HCT116 (cell line): ENCODE results near the gene TAS2R41. TPM values are rescaled to one million over a fixed set of nuclear protein-coding genes. Genes with fewer than 3 reads are reported as not detected.

Experiments
- ATAC-seq: fragments of 200-7000 bp; cut with Tn5 transposase; 2 replicates; pipeline ENCODE4 v1.9.1; 2020; ENCODE audit warnings: mild to moderate bottlenecking, moderate library complexity
- BruUV-seq: library from RNA; stranded (reverse); fragments of 400-500 nt; replicated peaks from 2 replicates; lab custom pipeline; 2021; lab: Mats Ljungman, UMichigan
- CTCF ChIA-PET: fragments of 300-600 bp; sonication (Branson Sonifier 250); formaldehyde crosslinking; loops from one replicate; lab custom pipeline; 2021; ENCODE audit warnings: antibody characterized with exemption; lab: Charles Lee
- POLR2A ChIA-PET: fragments of 300-600, 350-600 bp; sonication (Branson Sonifier 250); formaldehyde crosslinking; loops from one replicate; lab custom pipeline; 2021; ENCODE audit warnings: antibody characterized with exemption; lab: Charles Lee
- RAD21 ChIA-PET, 2 experiments: fragments of 300-600 bp; sonication (Branson Sonifier 250); formaldehyde crosslinking; loops; one replicate each; lab custom pipeline; 2023; ENCODE audit warnings: low total read pairs in 2 of 2; ENCODE audit not compliant: uncharacterized antibody in 2 of 2, unreplicated experiment in 2 of 2, low non-redundant PET in 1 of 2; lab: Charles Lee
- DNase-seq: peaks from one replicate; pipeline ENCODE4 v3.0.0-alpha.2; 2010; ENCODE audit warnings: low read depth, low spot score
- H2AFZ ChIP-seq: fragments of 200-600 bp; shearing (Covaris generic), sonication (generic); 2 replicates; pipeline ENCODE4 v1.6.1; 2017; ENCODE audit warnings: low read depth, mixed run types, mixed read lengths, antibody characterized with exemption, low read length; ENCODE audit not compliant: poor library complexity, severe bottlenecking
- H3K27ac ChIP-seq: 2 replicates; pipeline ENCODE4 v1.5.1; 2012; ENCODE audit warnings: low read depth, low read length
- H3K27me3 ChIP-seq: fragments of 200-600 bp; sonication (generic); 2 replicates; pipeline ENCODE4 v1.6.1; 2016; ENCODE audit warnings: mixed run types, low read length, mixed read lengths; ENCODE audit not compliant: insufficient read depth
- H3K36me3 ChIP-seq, 2 experiments: fragments of 200-500 bp in 1 of 2; fragments of 200-600 bp in 1 of 2; sonication (Bioruptor generic) in 1 of 2; sonication (generic) in 1 of 2; 2 replicates each; pipeline versions ENCODE4 v1.5.1 to v1.6.1; 2014 to 2016; ENCODE audit warnings: low read length in 2 of 2, inconsistent platforms in 1 of 2, mixed read lengths in 1 of 2, mixed run types in 1 of 2; ENCODE audit not compliant: insufficient read depth in 2 of 2, control insufficient read depth in 1 of 2
- H3K4me1 ChIP-seq, 2 experiments: fragments of 200-600 bp in 1 of 2; sonication (generic) in 1 of 2; 2 replicates each; pipeline versions ENCODE4 v1.5.1 to v1.6.1; 2012 to 2017; ENCODE audit warnings: low read length in 2 of 2, inconsistent platforms in 1 of 2, mild to moderate bottlenecking in 1 of 2, mixed read lengths in 1 of 2, mixed run types in 1 of 2, moderate library complexity in 1 of 2; ENCODE audit not compliant: insufficient read depth in 2 of 2, control insufficient read depth in 1 of 2
- H3K4me2 ChIP-seq: fragments of 200-600 bp; sonication (generic); 2 replicates; pipeline ENCODE4 v1.6.1; 2017; ENCODE audit warnings: mixed run types, low read length, mixed read lengths
- H3K4me3 ChIP-seq, 2 experiments: fragments of 200-600 bp in 1 of 2; sonication (generic) in 1 of 2; replicated peaks in 1 of 2; 2 replicates each; pipeline ENCODE4 v1.5.1; 2011 to 2016; ENCODE audit warnings: low read length in 2 of 2, control low read depth in 1 of 2, low read depth in 1 of 2, mild to moderate bottlenecking in 1 of 2, mixed read lengths in 1 of 2, mixed run types in 1 of 2
- H3K79me2 ChIP-seq: fragments of 200-600 bp; sonication (generic); 2 replicates; pipeline ENCODE4 v1.6.1; 2017; ENCODE audit warnings: mild to moderate bottlenecking, mixed run types, low read length, moderate library complexity, mixed read lengths; ENCODE audit not compliant: insufficient read depth
- H3K9ac ChIP-seq: fragments of 200-600 bp; sonication (generic); 2 replicates; pipeline ENCODE4 v1.6.1; 2016; ENCODE audit warnings: low read length, mixed read lengths
- H3K9me2 ChIP-seq: fragments of 200-600 bp; sonication (generic), shearing (Covaris generic); 2 replicates; pipeline ENCODE4 v1.6.1; 2017; ENCODE audit warnings: mixed run types, mild to moderate bottlenecking, moderate library complexity; ENCODE audit not compliant: insufficient read depth
- H3K9me3 ChIP-seq, 2 experiments: fragments of 200-500 bp in 1 of 2; fragments of 200-600 bp in 1 of 2; sonication (Bioruptor generic) in 1 of 2; sonication (generic) in 1 of 2; 2 replicates each; pipeline ENCODE4 v1.6.1; 2014 to 2017; ENCODE audit warnings: low read length in 2 of 2, mixed read lengths in 2 of 2, inconsistent platforms in 1 of 2, low read depth in 1 of 2, mild to moderate bottlenecking in 1 of 2, mixed run types in 1 of 2, moderate library complexity in 1 of 2; ENCODE audit not compliant: control insufficient read depth in 1 of 2, insufficient read depth in 1 of 2
- H4K20me1 ChIP-seq: fragments of 200-600 bp; sonication (generic), shearing (Covaris generic); 2 replicates; pipeline ENCODE4 v1.6.1; 2017; ENCODE audit warnings: mixed run types, mild to moderate bottlenecking, moderate library complexity; ENCODE audit not compliant: insufficient read depth
- CBX3 ChIP-seq: IDR thresholded peaks from 2 replicates; pipeline ENCODE4 v1.6.1; 2012; ENCODE audit warnings: low read depth
- CEBPB ChIP-seq: IDR thresholded peaks from 2 replicates; pipeline ENCODE4 v1.6.1; 2012; ENCODE audit warnings: low read depth
- EGR1 ChIP-seq: IDR thresholded peaks from 2 replicates; pipeline ENCODE4 v1.6.1; 2012; ENCODE audit warnings: low read depth
- ELF1 ChIP-seq: IDR thresholded peaks from 2 replicates; pipeline ENCODE4 v1.6.1; 2012; ENCODE audit warnings: low read depth, borderline replicate concordance
- EZH2 ChIP-seq: fragments of 200-600 bp; sonication (generic); IDR thresholded peaks from 2 replicates; pipeline ENCODE4 v1.6.1; 2017; ENCODE audit warnings: antibody characterized with exemption, mixed run types
- EZH2phosphoT487 ChIP-seq: fragments of 200-600 bp; IDR thresholded peaks from 2 replicates; pipeline ENCODE4 v1.6.1; 2018; ENCODE audit warnings: antibody characterized with exemption, borderline replicate concordance
- FOSL1 ChIP-seq: IDR thresholded peaks from 2 replicates; pipeline ENCODE4 v1.6.1; 2012; ENCODE audit warnings: low read depth
- JUND ChIP-seq: IDR thresholded peaks from 2 replicates; pipeline ENCODE4 v1.6.1; 2012
- POLR2A ChIP-seq: IDR thresholded peaks from 2 replicates; pipeline ENCODE4 v1.7.0; 2011; ENCODE audit warnings: borderline replicate concordance; ENCODE audit not compliant: insufficient read depth, insufficient read length; ENCODE audit errors: extremely low read depth
- POLR2AphosphoS5 ChIP-seq: IDR thresholded peaks from 2 replicates; pipeline ENCODE4 v1.6.1; 2011; ENCODE audit warnings: mild to moderate bottlenecking, low read depth, low read length, moderate library complexity
- RAD21 ChIP-seq: IDR thresholded peaks from 2 replicates; pipeline ENCODE4 v1.6.1; 2012; ENCODE audit warnings: low read depth, mild to moderate bottlenecking
- SP1 ChIP-seq: IDR thresholded peaks from 2 replicates; pipeline ENCODE4 v1.6.1; 2012; ENCODE audit warnings: low read depth
- SRF ChIP-seq: IDR thresholded peaks from 2 replicates; pipeline ENCODE4 v1.6.1; 2012; ENCODE audit warnings: low read depth
- TCF7L2 ChIP-seq: IDR thresholded peaks from 2 replicates; pipeline ENCODE4 v1.7.0; 2011; ENCODE audit warnings: borderline replicate concordance, inconsistent platforms; ENCODE audit not compliant: insufficient read depth, insufficient read length; ENCODE audit errors: extremely low read depth
- ZNF274 ChIP-seq: fragments of 200-500 bp; sonication (Bioruptor generic); IDR thresholded peaks from 2 replicates; pipeline ENCODE4 v1.6.1; 2014; ENCODE audit warnings: mild to moderate bottlenecking, low read depth, low read length, inconsistent platforms
- intact Hi-C: fragments of 100-400 bp; cut with micrococcal nuclease; formaldehyde crosslinking; loops from 2 replicates; pipeline ENCODE4 v1.10.0; 2022
- total RNA-seq: library from RNA; stranded (reverse); gene quantifications from one replicate; pipeline ENCODE4 v1.2.1, GENCODE V29; 2021; ENCODE audit not compliant: unreplicated experiment
- TF ChIP-seq, protein P1 (sequence below), 3 experiments: fragments of 200-600 bp in 1 of 3; sonication (generic) in 1 of 3; IDR thresholded peaks in 2 of 3; conservative IDR thresholded peaks in 1 of 3; 2 replicates each; pipeline ENCODE4 v1.5.1; 2012 to 2017; ENCODE audit warnings: low read depth in 2 of 3, low read length in 2 of 3, antibody characterized with exemption in 1 of 3, borderline replicate concordance in 1 of 3, control low read depth in 1 of 3, mild to moderate bottlenecking in 1 of 3, mixed read lengths in 1 of 3, mixed run types in 1 of 3, moderate library complexity in 1 of 3; ENCODE audit not compliant: insufficient read depth in 1 of 3
- TF ChIP-seq, protein P2 (sequence below): IDR thresholded peaks from 2 replicates; pipeline ENCODE4 v1.6.1; 2012

The TAS2R41 gene
- total RNA-seq, 1 experiment from 2014 or later: not detected

GRCh38 chr7:143456992-143457793 is 20.5 kb upstream of the TAS2R41 start:
- H3K4me3 ChIP-seq: no peak overlapping the region
- H3K27ac ChIP-seq: no peak overlapping the region
- no peak for TF ChIP-seq ELF1
- TF ChIP-seq POLR2A: no peak
- no peak for TF ChIP-seq EZH2phosphoT487
- TF ChIP-seq TCF7L2: no peak
- no peak for TF ChIP-seq FOSL1
- TF ChIP-seq, protein P1, sequence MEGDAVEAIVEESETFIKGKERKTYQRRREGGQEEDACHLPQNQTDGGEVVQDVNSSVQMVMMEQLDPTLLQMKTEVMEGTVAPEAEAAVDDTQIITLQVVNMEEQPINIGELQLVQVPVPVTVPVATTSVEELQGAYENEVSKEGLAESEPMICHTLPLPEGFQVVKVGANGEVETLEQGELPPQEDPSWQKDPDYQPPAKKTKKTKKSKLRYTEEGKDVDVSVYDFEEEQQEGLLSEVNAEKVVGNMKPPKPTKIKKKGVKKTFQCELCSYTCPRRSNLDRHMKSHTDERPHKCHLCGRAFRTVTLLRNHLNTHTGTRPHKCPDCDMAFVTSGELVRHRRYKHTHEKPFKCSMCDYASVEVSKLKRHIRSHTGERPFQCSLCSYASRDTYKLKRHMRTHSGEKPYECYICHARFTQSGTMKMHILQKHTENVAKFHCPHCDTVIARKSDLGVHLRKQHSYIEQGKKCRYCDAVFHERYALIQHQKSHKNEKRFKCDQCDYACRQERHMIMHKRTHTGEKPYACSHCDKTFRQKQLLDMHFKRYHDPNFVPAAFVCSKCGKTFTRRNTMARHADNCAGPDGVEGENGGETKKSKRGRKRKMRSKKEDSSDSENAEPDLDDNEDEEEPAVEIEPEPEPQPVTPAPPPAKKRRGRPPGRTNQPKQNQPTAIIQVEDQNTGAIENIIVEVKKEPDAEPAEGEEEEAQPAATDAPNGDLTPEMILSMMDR (IDR thresholded peaks at IDR 0.05 in 2 of 3, conservative IDR thresholded peaks at IDR 0.05 in 1 of 3; ENCODE audit: borderline replicate concordance in 1 of 3, insufficient read depth in 1 of 3, low read depth in 2 of 3, low read length in 2 of 3): no peak
- no peak overlapping the region for H2AFZ ChIP-seq
- no peak for ATAC-seq
- DNase-seq: no peak
- BruUV-seq: no TSS peak
- H3K9me3 ChIP-seq: no peaks in the 10 kb centered on the region
- H3K9ac ChIP-seq: no peak overlapping the region
- ChIA-PET CTCF (no interaction called here), RAD21 (no interaction called here), POLR2A (no interaction called here)
- H3K9me2 ChIP-seq: no peaks in the 10 kb centered on the region
- no peak overlapping the region for H3K4me2 ChIP-seq
- intact Hi-C loops: no loop called here
- no peaks in the 10 kb centered on the region for H4K20me1 ChIP-seq
- H3K27me3 ChIP-seq: no peaks in the 10 kb centered on the region
- no peaks in the 10 kb centered on the region for H3K79me2 ChIP-seq
- H3K4me1 ChIP-seq: no peaks in the 10 kb centered on the region
- no peaks in the 10 kb centered on the region for H3K36me3 ChIP-seq

- Histone ChIP-seq H3K9me3 (no peaks in the 10 kb centered on the region), H2AFZ (no peak overlapping the region), H3K4me2 (no peak overlapping the region), H3K27ac (no peak overlapping the region), H3K9ac (no peak overlapping the region), H3K79me2 (no peaks in the 10 kb centered on the region), H3K4me1 (no peaks in the 10 kb centered on the region), H4K20me1 (no peaks in the 10 kb centered on the region), H3K36me3 (no peaks in the 10 kb centered on the region), H3K9me2 (no peaks in the 10 kb centered on the region), H3K27me3 (no peaks in the 10 kb centered on the region), H3K4me3 (no peak overlapping the region)
- DNase-seq (no peak), ATAC-seq (no peak)
- CTCF ChIA-PET: no interaction called here
- TF ChIP-seq EZH2phosphoT487 (no peak), JUND (no peak), FOSL1 (no peak), RAD21 (no peak), ELF1 (no peak), SP1 (no peak), POLR2AphosphoS5 (no peak), CEBPB (no peak), CBX3 (no peak), EGR1 (no peak), SRF (no peak), ZNF274 (no peak), TCF7L2 (no peak), EZH2 (no peak)
- TF ChIP-seq, protein P2, sequence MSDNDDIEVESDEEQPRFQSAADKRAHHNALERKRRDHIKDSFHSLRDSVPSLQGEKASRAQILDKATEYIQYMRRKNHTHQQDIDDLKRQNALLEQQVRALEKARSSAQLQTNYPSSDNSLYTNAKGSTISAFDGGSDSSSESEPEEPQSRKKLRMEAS: no peak
- intact Hi-C loops: no loop called here
- POLR2A ChIA-PET: no interaction called here
- no TSS peak for BruUV-seq
- RAD21 ChIA-PET: no interaction called here
Measured at GRCh38 chr7:143458263-143458662, 19.4 kb upstream of the TAS2R41 start.
